ENCODE measurements around the gene SULT4A1. TPM values are rescaled to one million over a fixed set of nuclear protein-coding genes. Genes with fewer than 3 reads are reported as not detected.
"Not testable (repeated sequence)": the region's sequence is repeated elsewhere in the genome, so short reads cannot be mapped to it uniquely, and the experiment has no call there.

Gene SULT4A1
- total and polyA plus RNA-seq, 9 of the 15 experiments (the other 6 are each of a cell fraction or from before 2014, with no cell fraction given): 0.03 to 0.20 (median 0.09) TPM; not detected in 3

GRCh38 chr22:43876866-43877509, 14.7 kb upstream of the SULT4A1 start (continued):
- TF ChIP-seq ZBTB8A (IDR thresholded peaks at IDR 0.05; ENCODE audit: partially characterized antibody) (no peak), RFX7 (CRISPR knock-in tag; IDR thresholded peaks at IDR 0.05) (no peak), BHLHE40 (IDR thresholded peaks at IDR 0.05; ENCODE audit: low read length) (no peak), ESRRB (CRISPR knock-in tag; IDR thresholded peaks at IDR 0.05; ENCODE audit: borderline replicate concordance) (no peak), LEF1 (IDR thresholded peaks at IDR 0.05) (no peak)

- Histone ChIP-seq H3K9me3 (replicated peaks; ENCODE audit: control insufficient read depth, insufficient read depth, low read depth, low read length) (no peaks in the 10 kb centered on the region), H3K4me2 (ENCODE audit: insufficient read depth, low read length) (no peak overlapping the region), H2AFZ (ENCODE audit: low read depth, low read length) (no peak overlapping the region), H3K27me3 (ENCODE audit: control insufficient read depth in 2 of 2, insufficient read depth in 2 of 2, low read length in 2 of 2) (no peaks in the 10 kb centered on the region), H3K27ac (ENCODE audit: extremely low read depth, low read depth, low read length) (no peak overlapping the region), H3K36me3 (ENCODE audit: control insufficient read depth, insufficient read depth, low read length) (no peaks in the 10 kb centered on the region), H3K4me3 (no peak overlapping the region), H3K9ac (ENCODE audit: insufficient read depth in 1 of 2, low read depth in 2 of 2, low read length in 2 of 2) (no peak overlapping the region), H3K9me1 (ENCODE audit: control insufficient read depth, insufficient read depth, low read length) (no peaks in the 10 kb centered on the region), H3K4me1 (replicated peaks in 1 of 2; ENCODE audit: control insufficient read depth in 2 of 2, insufficient read depth in 2 of 2, low read length in 2 of 2) (no peaks in the 10 kb centered on the region), H4K20me1 (replicated peaks; ENCODE audit: control insufficient read depth, insufficient read depth, low read length) (no peaks in the 10 kb centered on the region), H3K79me2 (ENCODE audit: control insufficient read depth, insufficient read depth, low read length) (no peaks in the 10 kb centered on the region)
- DNase-seq (ENCODE audit: extremely low read depth in 1 of 4, low spot score in 3 of 4): no peak
- CTCF ChIA-PET (ENCODE audit: low intra/inter-chr PET ratio): no interaction called here
- no peak for ATAC-seq
- TF ChIP-seq U2AF2 (optimal IDR thresholded peaks at IDR 0.05; ENCODE audit: low read depth, low read length): no peak
- TF ChIP-seq ZNF311 (CRISPR knock-in tag; IDR thresholded peaks at IDR 0.05): no peak
- no peak for TF ChIP-seq DACH1 (IDR thresholded peaks at IDR 0.05; ENCODE audit: partially characterized antibody)
- no peak for TF ChIP-seq SIN3B (IDR thresholded peaks at IDR 0.05; ENCODE audit: low read depth)
- no peak for TF ChIP-seq RHOXF2B (CRISPR knock-in tag; conservative IDR thresholded peaks at IDR 0.05)
- TF ChIP-seq RBM25 (IDR thresholded peaks at IDR 0.05; ENCODE audit: low read depth, low read length, severe bottlenecking): peak; percentile 34
- no peak for TF ChIP-seq FOXA1 (IDR thresholded peaks at IDR 0.05; ENCODE audit: borderline replicate concordance)
- no peak for TF ChIP-seq EP400 (IDR thresholded peaks at IDR 0.05)
- TF ChIP-seq RCOR1 (IDR thresholded peaks at IDR 0.05; ENCODE audit: borderline replicate concordance in 1 of 2, low read depth in 2 of 2, low read length in 2 of 2): no peak
- in situ Hi-C loops (cut with MboI) (no loop called here), intact Hi-C loops (cut with micrococcal nuclease) (no loop called here)
- 1% methylated on average over 5 of the region's 5 CpGs for WGBS (ENCODE audit: insufficient coverage, low coverage, missing lambda C conversion rate)
- FAIRE-seq: no peak
- BruUV-seq (replicated peaks): no TSS peak
- POLR2A ChIA-PET: no interaction called here
Observed at GRCh38 chr22:43869799-43870198, 7.5 kb upstream of the SULT4A1 start.

- H3K9me1 ChIP-seq (ENCODE audit: control insufficient read depth, insufficient read depth, low read length); H3K27me3 ChIP-seq (ENCODE audit: control insufficient read depth in 2 of 2, insufficient read depth in 2 of 2, low read length in 2 of 2); H3K4me2 ChIP-seq (ENCODE audit: insufficient read depth, low read length); H3K9me3 ChIP-seq (replicated peaks; ENCODE audit: control insufficient read depth, insufficient read depth, low read depth, low read length); H3K9ac ChIP-seq (ENCODE audit: insufficient read depth in 1 of 2, low read depth in 2 of 2, low read length in 2 of 2); intact Hi-C loops (cut with micrococcal nuclease); H3K4me1 ChIP-seq (replicated peaks in 1 of 2; ENCODE audit: control insufficient read depth in 2 of 2, insufficient read depth in 2 of 2, low read length in 2 of 2); BruUV-seq (replicated peaks); H3K27ac ChIP-seq (ENCODE audit: extremely low read depth, low read depth, low read length); POLR2A ChIA-PET; FAIRE-seq; ATAC-seq; H4K20me1 ChIP-seq (replicated peaks; ENCODE audit: control insufficient read depth, insufficient read depth, low read length); in situ Hi-C loops (cut with MboI); H3K79me2 ChIP-seq (ENCODE audit: control insufficient read depth, insufficient read depth, low read length); H2AFZ ChIP-seq (ENCODE audit: low read depth, low read length); H3K36me3 ChIP-seq (ENCODE audit: control insufficient read depth, insufficient read depth, low read length); DNase-seq (ENCODE audit: extremely low read depth in 1 of 4, low spot score in 3 of 4); CTCF ChIA-PET (ENCODE audit: low intra/inter-chr PET ratio); H3K4me3 ChIP-seq: not testable (repeated sequence)
- whole genome bisulfite sequencing (ENCODE audit: insufficient coverage, low coverage, missing lambda C conversion rate): 0% methylated on average over 4 of the region's 4 CpGs
Observed at GRCh38 chr22:43869001-43869400, 6.7 kb upstream of the SULT4A1 start.
